Measurements from ENCODE around the gene NLGN4Y.

DNA sequence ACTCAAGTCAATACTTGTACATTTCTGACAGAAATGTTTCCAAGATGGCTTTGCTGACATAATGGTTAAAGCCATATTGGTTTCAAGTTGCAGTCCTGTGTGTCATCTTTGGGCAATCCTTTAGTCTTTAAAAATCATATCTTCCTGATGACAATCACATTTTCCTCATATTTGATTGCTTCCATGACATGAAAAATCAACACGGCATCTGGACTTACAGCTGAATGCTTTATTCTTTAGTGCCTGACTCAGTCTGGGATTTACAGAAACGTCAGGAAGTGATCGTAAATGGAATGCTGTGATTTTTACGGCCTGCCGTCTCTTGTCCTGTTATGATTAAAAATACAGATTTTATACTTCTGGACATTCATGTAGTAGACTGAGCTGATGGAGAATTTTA is 304.2 kb downstream of the NLGN4Y start:
- TF ChIP-seq, protein P1, sequence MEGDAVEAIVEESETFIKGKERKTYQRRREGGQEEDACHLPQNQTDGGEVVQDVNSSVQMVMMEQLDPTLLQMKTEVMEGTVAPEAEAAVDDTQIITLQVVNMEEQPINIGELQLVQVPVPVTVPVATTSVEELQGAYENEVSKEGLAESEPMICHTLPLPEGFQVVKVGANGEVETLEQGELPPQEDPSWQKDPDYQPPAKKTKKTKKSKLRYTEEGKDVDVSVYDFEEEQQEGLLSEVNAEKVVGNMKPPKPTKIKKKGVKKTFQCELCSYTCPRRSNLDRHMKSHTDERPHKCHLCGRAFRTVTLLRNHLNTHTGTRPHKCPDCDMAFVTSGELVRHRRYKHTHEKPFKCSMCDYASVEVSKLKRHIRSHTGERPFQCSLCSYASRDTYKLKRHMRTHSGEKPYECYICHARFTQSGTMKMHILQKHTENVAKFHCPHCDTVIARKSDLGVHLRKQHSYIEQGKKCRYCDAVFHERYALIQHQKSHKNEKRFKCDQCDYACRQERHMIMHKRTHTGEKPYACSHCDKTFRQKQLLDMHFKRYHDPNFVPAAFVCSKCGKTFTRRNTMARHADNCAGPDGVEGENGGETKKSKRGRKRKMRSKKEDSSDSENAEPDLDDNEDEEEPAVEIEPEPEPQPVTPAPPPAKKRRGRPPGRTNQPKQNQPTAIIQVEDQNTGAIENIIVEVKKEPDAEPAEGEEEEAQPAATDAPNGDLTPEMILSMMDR (IDR thresholded peaks at IDR 0.05) = no peak
- no peak for TF ChIP-seq POLR2A (IDR thresholded peaks at IDR 0.05)
